Ascending aorta (tissue), 2 donors: Measurements from ENCODE around the gene PERCC1. TPM values are rescaled to one million over a fixed set of nuclear protein-coding genes. Genes with fewer than 3 reads are reported as not detected.

ENCODE experiments used
- DNase-seq, 2 donors: peaks; one replicate each; pipeline ENCODE4 v3.0.0-alpha.2; 2019; ENCODE audit warnings: low spot score in 2 of 2
- H3K27ac ChIP-seq, 2 donors: fragments of 200-600 bp; sonication (generic); one replicate each; pipeline ENCODE4 v1.5.1; 2016 to 2017; ENCODE audit warnings: mild to moderate bottlenecking in 1 of 2
- H3K27me3 ChIP-seq: fragments of 200-600 bp; sonication (generic); one replicate; pipeline ENCODE4 v1.5.1; 2017
- H3K36me3 ChIP-seq, 2 donors: fragments of 200-600 bp; sonication (generic); one replicate each; pipeline ENCODE4 v1.5.1; 2016
- H3K4me1 ChIP-seq, 2 donors: fragments of 200-600 bp; sonication (generic); one replicate each; pipeline ENCODE4 v1.5.1; 2016 to 2017; ENCODE audit warnings: mild to moderate bottlenecking in 1 of 2
- H3K4me3 ChIP-seq, 2 donors: fragments of 200-600 bp; sonication (generic); one replicate each; pipeline ENCODE4 v1.5.1; 2016 to 2017; ENCODE audit warnings: mild to moderate bottlenecking in 1 of 2
- H3K9me3 ChIP-seq, 2 donors: fragments of 200-600 bp; sonication (generic); one replicate each; pipeline ENCODE4 v1.5.1; 2016
- CTCF ChIP-seq, 3 experiments: fragments of 200-600 bp in 2 of 3; fragments of 450-650 bp in 1 of 3; sonication (generic) in 2 of 3; IDR thresholded peaks; one replicate each; pipeline ENCODE4 v1.5.1; 2016 to 2019; ENCODE audit warnings: antibody characterized with exemption in 3 of 3, mild to moderate bottlenecking in 1 of 3, moderate library complexity in 1 of 3
- intact Hi-C: fragments of 100-400 bp; cut with DNase I; formaldehyde crosslinking; loops from one replicate; pipeline ENCODE4 v1.15.1; 2023
- total RNA-seq: library from RNA; depleted of rRNA; stranded (reverse); fragments of >200 nt; gene quantifications from one replicate; pipeline ENCODE4 v1.1.0, GENCODE V29; 2016

Gene PERCC1
- total RNA-seq, 1 donor from 2014 or later, result not detected

GRCh38 chr16:1412847-1413246 lies 18.0 kb upstream of the PERCC1 start:
- H3K4me1 ChIP-seq, result peaks cover 0 to 7% of the 10 kb centered on the region in 2 donors
- DNase-seq, result no peak
- no peaks in the 10 kb centered on the region for H3K9me3 ChIP-seq
- H3K27me3 ChIP-seq, result no peaks in the 10 kb centered on the region
- no peak overlapping the region for H3K4me3 ChIP-seq
- no peak overlapping the region for H3K27ac ChIP-seq
- intact Hi-C loops, result no loop called here
- peaks cover 0 to 9% of the 10 kb centered on the region in 2 donors for H3K36me3 ChIP-seq
- TF ChIP-seq CTCF (IDR thresholded peaks at IDR 0.05), result no peak

- peak in 1 of 2 donors; percentile 71 for DNase-seq
- Histone ChIP-seq H3K4me3 (peak overlapping the region; percentile 71 to 83), H3K27me3 (no peaks in the 10 kb centered on the region), H3K9me3 (no peaks in the 10 kb centered on the region), H3K27ac (peak overlapping the region; percentile 81 to 88), H3K4me1 (peaks cover 0 to 2% of the 10 kb centered on the region in 2 donors), H3K36me3 (peaks cover 0 to 9% of the 10 kb centered on the region in 2 donors)
- intact Hi-C loops, result no loop called here
- TF ChIP-seq CTCF (IDR thresholded peaks at IDR 0.05), result peak; percentile 50 to 61 (median 53)
Measured at GRCh38 chr16:1413684-1414531, 17.0 kb upstream of the PERCC1 start.

- no peaks in the 10 kb centered on the region for H3K9me3 ChIP-seq
- peaks cover 2 to 7% of the 10 kb centered on the region in 2 donors for H3K4me1 ChIP-seq
- H3K27ac ChIP-seq, result peak within 1 kb of the TSS; percentile 81 to 88
- no peak for TF ChIP-seq CTCF (IDR thresholded peaks at IDR 0.05)
- H3K36me3 ChIP-seq, result peaks cover 0 to 9% of the 10 kb centered on the region in 2 donors
- DNase-seq, result peak in 1 of 2 donors; percentile 78
- no peaks in the 10 kb centered on the region for H3K27me3 ChIP-seq
- H3K4me3 ChIP-seq, result peak within 1 kb of the TSS; percentile 71 to 83
- intact Hi-C loops, result no loop called here
Measured at GRCh38 chr16:1414532-1415260, 16.2 kb upstream of the PERCC1 start, which contains the start of gene UNKL. Gene UNKL (minus strand): TSS chr16:1414704. CDS start chr16:1414691, 13 bp downstream.

- intact Hi-C loops, result no loop called here
- Histone ChIP-seq H3K27ac (no peak overlapping the region), H3K9me3 (no peaks in the 10 kb centered on the region), H3K36me3 (no peaks in the 10 kb centered on the region), H3K27me3 (no peaks in the 10 kb centered on the region), H3K4me1 (peaks cover 7 to 15% of the 10 kb centered on the region in 2 donors), H3K4me3 (no peak overlapping the region)
- TF ChIP-seq CTCF (IDR thresholded peaks at IDR 0.05), result no peak
- no peak for DNase-seq
Measured at GRCh38 chr16:1416521-1416941, 14.3 kb upstream of the PERCC1 start.

GRCh38 chr16:1420111-1420539 lies 10.8 kb upstream of the PERCC1 start:
- no peak for DNase-seq
- no peaks in the 10 kb centered on the region for H3K27me3 ChIP-seq
- no peaks in the 10 kb centered on the region for H3K36me3 ChIP-seq
- intact Hi-C loops, result loop anchor here (1.0 to 5.0 kb wide), 5 partner anchors 55 to 287 kb away; partner anchors contain the start of genes CLCN7, CRAMP1, GNPTG and IFT140
- TF ChIP-seq CTCF (IDR thresholded peaks at IDR 0.05), result no peak
- peaks cover 7 to 16% of the 10 kb centered on the region in 2 donors for H3K4me1 ChIP-seq
- H3K9me3 ChIP-seq, result no peaks in the 10 kb centered on the region
- peak overlapping the region; percentile 93 for H3K27ac ChIP-seq
- peak overlapping the region; percentile 65 to 70 for H3K4me3 ChIP-seq
